Thyroid gland (tissue), 4 donors: ENCODE measurements around the gene ZNF417. TPM values are rescaled to one million over a fixed set of nuclear protein-coding genes. Genes with fewer than 3 reads are reported as not detected.
A peak's percentile ranks its signal among the peaks of the same experiment; 100 is the strongest.

Experiments used
- DNase-seq, 2 donors: peaks; one replicate each; pipeline ENCODE4 v3.0.0-alpha.2; 2019
- H3K27ac ChIP-seq, 3 donors: fragments of 200-600 bp; sonication (generic); 1 replicate in 2 of 3; 2 replicates in 1 of 3; pipeline ENCODE4 v1.5.1; 2016 to 2019; ENCODE audit warnings: mild to moderate bottlenecking in 1 of 3, moderate library complexity in 1 of 3
- H3K27me3 ChIP-seq: fragments of 200-600 bp; sonication (generic); one replicate; pipeline ENCODE4 v1.5.1; 2019
- H3K36me3 ChIP-seq, 2 donors: fragments of 200-600 bp; sonication (generic); one replicate each; pipeline ENCODE4 v1.5.1; 2016 to 2019
- H3K4me1 ChIP-seq, 2 donors: fragments of 200-600 bp; sonication (generic); one replicate each; pipeline ENCODE4 v1.5.1; 2017 to 2019
- H3K4me3 ChIP-seq, 3 donors: fragments of 200-600 bp; sonication (generic); replicated peaks in 1 of 3; 1 replicate in 2 of 3; 2 replicates in 1 of 3; pipeline ENCODE4 v1.5.1; 2016; ENCODE audit warnings: mild to moderate bottlenecking in 1 of 3
- H3K9me3 ChIP-seq: fragments of 200-600 bp; sonication (generic); one replicate; pipeline ENCODE4 v1.5.1; 2017
- CTCF ChIP-seq, 6 experiments: fragments of 200-600 bp in 3 of 6; fragments of 450-650 bp in 3 of 6; sonication (generic) in 3 of 6; IDR thresholded peaks; one replicate each; pipeline ENCODE4 v1.5.1; 2016 to 2019; ENCODE audit warnings: antibody characterized with exemption in 6 of 6, mild to moderate bottlenecking in 2 of 6, inconsistent platforms in 1 of 6, moderate library complexity in 1 of 6
- POLR2A ChIP-seq, 2 donors: fragments of 450-650 bp; IDR thresholded peaks; one replicate each; pipeline ENCODE4 v1.6.1; 2017; ENCODE audit warnings: antibody characterized with exemption in 2 of 2, mild to moderate bottlenecking in 2 of 2, moderate library complexity in 1 of 2
- whole genome bisulfite sequencing, 2 donors: methylation state at CpG; one replicate each; pipeline ENCODE4 v1.1.5; 2017; 5-methylcytosine and 5-hydroxymethylcytosine counted together
- intact Hi-C: fragments of 100-400 bp; cut with DNase I; formaldehyde crosslinking; loops from one replicate; pipeline ENCODE4 v1.15.1; 2023
- total RNA-seq, 4 donors: library from RNA; depleted of rRNA; stranded (reverse); fragments of >200 nt; gene quantifications; one replicate each; pipeline ENCODE4 v1.2.3, GENCODE V29; 2016

ZNF417 gene
- total RNA-seq, 4 donors from 2014 or later = 17.7 to 33.0 (median 25.1) TPM

DNA sequence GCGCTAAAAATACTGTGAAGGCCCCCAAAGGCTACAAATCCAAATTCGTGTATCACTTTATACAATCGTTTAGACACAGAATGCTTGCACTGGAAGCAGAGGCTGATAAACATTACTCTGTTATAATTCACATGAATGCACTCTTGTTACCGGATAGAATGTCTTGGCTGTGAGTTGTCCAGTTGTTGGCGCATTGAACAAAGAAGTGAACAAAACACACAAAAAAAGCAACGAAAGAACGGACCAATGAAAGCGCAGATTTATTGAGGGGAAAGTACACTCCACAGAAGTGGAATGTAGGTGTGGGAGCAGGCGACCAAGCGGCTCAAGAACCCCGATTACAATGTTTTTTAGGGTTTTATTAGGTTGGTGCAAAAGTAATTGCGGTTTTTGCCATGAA, 19.3 kb upstream of the ZNF417 start:
- H3K27ac ChIP-seq = peak overlapping the region in 1 of 3 donors; percentile 72
- TF ChIP-seq CTCF (IDR thresholded peaks at IDR 0.05) = no peak
- TF ChIP-seq POLR2A (IDR thresholded peaks at IDR 0.05) = no peak
- H3K4me1 ChIP-seq = peaks cover 11 to 12% of the 10 kb centered on the region in 2 donors
- no peaks in the 10 kb centered on the region for H3K9me3 ChIP-seq
- 80 to 83% methylated on average over 12 of the region's 12 CpGs for WGBS, 2 donors
- H3K27me3 ChIP-seq = no peaks in the 10 kb centered on the region
- intact Hi-C loops = no loop called here
- no peak overlapping the region for H3K4me3 ChIP-seq
- no peak for DNase-seq
- peaks cover 0 to 3% of the 10 kb centered on the region in 2 donors for H3K36me3 ChIP-seq

GRCh38 chr19:57934820-57935665, 18.7 kb upstream of the ZNF417 start, which contains the start of gene ZNF418:
TSS of gene ZNF418 (minus strand) at chr19:57935402. CDS start at chr19:57933822, 1,580 bp downstream.
- H3K9me3 ChIP-seq = no peaks in the 10 kb centered on the region
- H3K27ac ChIP-seq = peak within 1 kb of the TSS; percentile 10 to 72 (median 56)
- no peaks in the 10 kb centered on the region for H3K27me3 ChIP-seq
- H3K4me3 ChIP-seq = peak within 1 kb of the TSS; percentile 2 to 83 (median 60)
- 2 to 5% methylated on average over 14 to 52 of the region's 54 CpGs for WGBS, 2 donors
- intact Hi-C loops = no loop called here
- peaks cover 0 to 6% of the 10 kb centered on the region in 2 donors for H3K36me3 ChIP-seq
- H3K4me1 ChIP-seq = peaks cover 11 to 12% of the 10 kb centered on the region in 2 donors
- peak; percentile 68 to 72 for DNase-seq
- TF ChIP-seq POLR2A (IDR thresholded peaks at IDR 0.05) (peak in 1 of 2 donors; percentile 38), CTCF (IDR thresholded peaks at IDR 0.05) (no peak)

DNA sequence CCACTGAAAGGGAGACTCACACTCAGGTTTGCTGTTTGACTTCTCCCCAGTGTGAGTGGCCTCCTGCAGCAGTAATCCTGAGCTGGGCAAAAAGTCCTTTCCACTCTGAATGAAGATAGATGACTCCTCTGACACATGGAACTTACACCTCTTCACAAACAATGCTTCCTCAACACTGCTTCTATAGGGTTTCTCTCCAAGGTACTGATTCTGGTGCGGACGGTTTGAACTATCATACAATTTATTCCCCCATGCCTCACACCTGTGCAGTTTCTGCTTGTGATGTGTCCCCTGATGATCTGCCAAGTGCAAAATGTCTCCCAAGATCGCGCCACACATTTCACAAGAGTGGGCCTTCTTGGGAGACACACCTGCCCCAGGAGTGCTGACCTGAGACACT, 11.2 kb upstream of the ZNF417 start:
- Histone ChIP-seq H3K9me3 (no peaks in the 10 kb centered on the region), H3K27ac (no peak overlapping the region), H3K27me3 (no peaks in the 10 kb centered on the region), H3K4me1 (no peaks in the 10 kb centered on the region), H3K36me3 (peaks cover 17 to 26% of the 10 kb centered on the region in 2 donors), H3K4me3 (no peak overlapping the region)
- TF ChIP-seq CTCF (IDR thresholded peaks at IDR 0.05) = no peak
- no peak for TF ChIP-seq POLR2A (IDR thresholded peaks at IDR 0.05)
- WGBS, 2 donors = 95 to 100% methylated on average over 4 of the region's 4 CpGs
- intact Hi-C loops = no loop called here
- no peak for DNase-seq

DNA sequence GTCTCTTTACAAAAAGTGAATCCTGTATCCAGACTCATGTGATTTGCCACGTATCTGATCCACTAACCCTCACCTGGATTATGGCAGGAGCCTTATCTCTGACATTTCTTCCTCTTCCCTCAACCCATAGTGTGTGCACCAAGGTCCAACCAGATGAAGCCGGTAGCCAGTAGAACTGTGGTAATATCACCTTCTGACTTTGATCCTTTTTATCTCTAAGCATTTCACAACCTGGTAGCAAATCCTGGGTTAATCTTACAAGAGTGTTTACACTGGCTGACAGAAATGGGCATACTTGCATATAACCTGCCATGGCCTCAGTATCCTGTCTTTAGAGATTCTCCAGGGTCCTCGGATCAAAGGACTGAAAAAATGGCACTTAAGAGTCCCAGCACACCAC, 1.9 kb downstream of the ZNF417 start:
- WGBS, 2 donors = 85 to 90% methylated on average over 3 of the region's 3 CpGs
- no peak overlapping the region for H3K4me3 ChIP-seq
- intact Hi-C loops = no loop called here
- H3K27ac ChIP-seq = no peak overlapping the region
- no peaks in the 10 kb centered on the region for H3K27me3 ChIP-seq
- no peak for DNase-seq
- no peaks in the 10 kb centered on the region for H3K9me3 ChIP-seq
- H3K36me3 ChIP-seq = peaks cover 12 to 14% of the 10 kb centered on the region in 2 donors
- TF ChIP-seq CTCF (IDR thresholded peaks at IDR 0.05) (no peak), POLR2A (IDR thresholded peaks at IDR 0.05) (no peak)
- peaks cover 10 to 15% of the 10 kb centered on the region in 2 donors for H3K4me1 ChIP-seq

DNA sequence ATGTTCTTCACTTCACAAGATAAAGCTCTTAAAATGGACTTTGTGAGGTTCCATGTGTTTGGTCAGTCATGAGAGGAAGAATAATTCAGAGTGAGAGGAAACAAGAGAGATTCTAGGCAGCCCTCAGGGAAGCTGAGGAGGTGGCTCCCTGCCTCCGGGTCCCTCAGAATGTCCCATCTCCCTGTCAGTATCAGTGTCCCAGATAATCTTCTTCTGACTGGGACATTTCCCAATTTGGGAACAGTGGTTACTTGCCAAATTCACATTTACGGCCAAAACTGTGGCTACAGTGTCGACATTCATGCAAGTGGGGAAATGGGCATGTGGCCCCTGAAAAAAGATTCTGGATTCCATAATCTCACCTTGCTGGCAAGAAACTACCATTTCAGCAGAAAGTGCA, 9.0 kb downstream of the ZNF417 start:
- Histone ChIP-seq H3K36me3 (peaks cover 20 to 29% of the 10 kb centered on the region in 2 donors), H3K9me3 (no peaks in the 10 kb centered on the region), H3K27me3 (no peaks in the 10 kb centered on the region), H3K27ac (no peak overlapping the region), H3K4me1 (no peaks in the 10 kb centered on the region), H3K4me3 (no peak overlapping the region)
- TF ChIP-seq POLR2A (IDR thresholded peaks at IDR 0.05) (no peak), CTCF (IDR thresholded peaks at IDR 0.05) (no peak)
- intact Hi-C loops = no loop called here
- WGBS, 2 donors = 97 to 99% methylated on average over 3 of the region's 3 CpGs
- no peak for DNase-seq
